AG04449 (cell line): ENCODE data around the gene DCHS1.
A peak's percentile ranks its signal among the peaks of the same experiment; 100 is the strongest.

Experiments
- CTCF ChIA-PET: fragments of 350-600 bp; formaldehyde crosslinking; extraction: SDS; loops from one replicate; lab custom pipeline; 2021; ENCODE audit warnings: antibody characterized with exemption; lab: Yijun Ruan, JAX
- POLR2A ChIA-PET: fragments of 400-600, 350-600 bp; formaldehyde crosslinking; extraction: SDS; loops from one replicate; lab custom pipeline; 2020; ENCODE audit warnings: antibody characterized with exemption, inconsistent platforms; lab: Yijun Ruan, JAX
- DNase-seq: peaks from one replicate; pipeline ENCODE4 v3.0.0-alpha.2; 2010; ENCODE audit warnings: low read depth, low spot score
- H3K4me3 ChIP-seq: 2 replicates; pipeline ENCODE4 v1.5.1; 2011; ENCODE audit warnings: low read depth, mild to moderate bottlenecking, control low read depth, low read length
- TF ChIP-seq, protein P1 (sequence below): IDR thresholded peaks from one replicate; pipeline ENCODE4 v1.5.1; 2011; ENCODE audit warnings: mild to moderate bottlenecking, moderate library complexity, low read length, control low read depth, inconsistent platforms; ENCODE audit not compliant: insufficient read depth; ENCODE audit errors: missing control alignments

Gene DCHS1

DNA sequence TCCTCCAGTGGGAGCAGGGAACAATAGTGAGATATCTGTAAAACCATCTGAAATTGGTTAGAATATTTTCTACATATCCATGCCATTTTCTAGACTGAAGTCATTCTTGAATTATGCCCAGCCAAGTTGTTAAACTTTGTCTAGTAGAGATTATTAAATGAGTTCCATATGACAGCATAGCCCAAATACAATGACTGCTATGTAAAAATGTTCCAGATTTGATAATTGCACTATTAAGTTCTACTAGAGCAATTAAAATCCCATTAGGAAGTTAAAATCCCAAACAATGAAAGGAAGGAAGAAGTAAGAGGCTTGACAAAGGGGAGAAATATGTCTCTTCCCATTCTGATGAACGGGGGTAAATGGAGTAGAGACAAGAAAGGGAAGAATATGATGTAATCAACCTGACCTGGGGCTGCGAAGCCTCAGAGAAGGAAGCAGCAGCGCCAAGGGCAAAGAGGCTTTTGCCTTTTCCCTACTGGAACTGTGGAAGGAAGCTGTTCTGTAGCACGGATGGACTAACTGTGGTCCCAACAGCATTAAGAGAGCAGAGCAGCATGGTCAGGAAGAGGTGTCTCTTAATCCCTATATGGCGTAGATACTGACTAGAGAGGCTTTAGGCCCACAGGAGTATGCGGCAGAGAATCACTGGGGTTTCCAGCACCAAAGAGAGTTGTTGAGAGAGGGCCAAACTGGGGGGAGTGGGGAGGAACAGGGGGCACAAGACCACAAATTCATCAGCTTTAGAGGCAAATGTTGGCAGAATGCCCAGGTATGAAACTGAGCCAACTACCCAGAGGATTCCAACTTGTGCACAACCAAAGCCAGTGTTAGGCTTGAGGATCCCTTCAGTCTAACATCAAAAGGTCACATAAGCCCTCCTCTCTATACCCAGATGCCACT is 78.9 kb downstream of the DCHS1 start:
- TF ChIP-seq, protein P1, sequence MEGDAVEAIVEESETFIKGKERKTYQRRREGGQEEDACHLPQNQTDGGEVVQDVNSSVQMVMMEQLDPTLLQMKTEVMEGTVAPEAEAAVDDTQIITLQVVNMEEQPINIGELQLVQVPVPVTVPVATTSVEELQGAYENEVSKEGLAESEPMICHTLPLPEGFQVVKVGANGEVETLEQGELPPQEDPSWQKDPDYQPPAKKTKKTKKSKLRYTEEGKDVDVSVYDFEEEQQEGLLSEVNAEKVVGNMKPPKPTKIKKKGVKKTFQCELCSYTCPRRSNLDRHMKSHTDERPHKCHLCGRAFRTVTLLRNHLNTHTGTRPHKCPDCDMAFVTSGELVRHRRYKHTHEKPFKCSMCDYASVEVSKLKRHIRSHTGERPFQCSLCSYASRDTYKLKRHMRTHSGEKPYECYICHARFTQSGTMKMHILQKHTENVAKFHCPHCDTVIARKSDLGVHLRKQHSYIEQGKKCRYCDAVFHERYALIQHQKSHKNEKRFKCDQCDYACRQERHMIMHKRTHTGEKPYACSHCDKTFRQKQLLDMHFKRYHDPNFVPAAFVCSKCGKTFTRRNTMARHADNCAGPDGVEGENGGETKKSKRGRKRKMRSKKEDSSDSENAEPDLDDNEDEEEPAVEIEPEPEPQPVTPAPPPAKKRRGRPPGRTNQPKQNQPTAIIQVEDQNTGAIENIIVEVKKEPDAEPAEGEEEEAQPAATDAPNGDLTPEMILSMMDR: no peak
- CTCF ChIA-PET: interaction anchor here (1.1 kb wide), 1 partner anchor 20 kb away, joined by 3 read pairs; no protein-coding TSS in a partner anchor
- POLR2A ChIA-PET: interaction anchor here (1.5 kb wide), 1 partner anchor 35 kb away, joined by 5 read pairs; the partner anchor contains the start of gene TAF10
- no peak for DNase-seq
- no peak overlapping the region for H3K4me3 ChIP-seq

DNA sequence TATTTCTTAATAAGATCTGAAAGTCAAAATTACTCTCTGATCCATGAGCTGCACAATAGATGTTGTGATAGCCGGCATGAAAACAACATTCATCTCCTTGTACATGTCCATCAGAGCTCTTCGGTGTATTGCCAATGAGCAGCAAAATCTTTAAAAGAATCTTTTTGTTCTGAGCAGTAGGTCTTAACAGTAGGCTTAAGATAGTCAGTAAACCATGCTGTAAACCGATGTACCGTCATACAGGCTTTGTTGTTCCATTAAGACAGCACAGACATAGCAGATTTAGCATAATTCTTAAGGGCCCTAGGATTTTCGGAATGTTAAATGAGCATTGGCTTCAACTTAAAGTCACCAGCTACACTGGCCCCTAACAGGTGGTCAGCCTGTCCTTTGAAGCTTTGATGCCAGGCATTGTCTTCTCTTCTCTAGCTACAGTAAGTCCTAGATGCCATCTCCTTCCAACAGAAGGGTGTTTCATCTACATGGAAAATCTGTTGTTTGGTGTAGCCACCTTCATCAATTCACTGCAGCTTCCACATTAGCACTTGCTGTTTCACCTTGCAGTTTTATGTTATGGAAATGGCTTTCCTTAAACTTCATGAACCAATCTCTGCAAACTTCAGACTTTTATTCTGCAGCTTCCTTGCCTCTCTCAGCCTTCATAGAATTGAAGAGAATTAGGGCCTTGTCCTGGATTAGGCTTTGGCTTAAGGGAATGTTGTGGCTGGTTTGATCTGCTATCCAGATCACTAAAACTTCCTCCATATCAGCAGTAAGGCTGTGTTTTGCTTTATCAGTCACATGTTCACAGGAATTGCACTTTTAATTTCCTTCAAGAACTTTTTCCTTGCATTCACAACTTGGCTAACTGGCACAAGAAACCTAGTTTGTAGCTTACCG is 80.5 kb downstream of the DCHS1 start:
- ChIA-PET CTCF (interaction anchor here (1.1 to 1.8 kb wide), 4 partner anchors 10 to 129 kb away, joined by 3 to 6 read pairs (median 3); no protein-coding TSS in a partner anchor), POLR2A (no interaction called here)
- H3K4me3 ChIP-seq: no peak overlapping the region
- DNase-seq: no peak
- TF ChIP-seq, protein P1: no peak

GRCh38 chr11:6572215-6572614 is 83.4 kb downstream of the DCHS1 start:
- H3K4me3 ChIP-seq: no peak overlapping the region
- ChIA-PET CTCF (interaction anchor here (1.0 kb wide), 1 partner anchor 32 kb away, joined by 3 read pairs; the partner anchor contains the start of gene ILK), POLR2A (no interaction called here)
- TF ChIP-seq, protein P1: no peak
- DNase-seq: peak; percentile 74

- POLR2A ChIA-PET: no interaction called here
- no peak for DNase-seq
- CTCF ChIA-PET: interaction anchor here (0.8 to 1.9 kb wide), 3 partner anchors 27 to 113 kb away, joined by 3 to 8 read pairs (median 3); no protein-coding TSS in a partner anchor
- TF ChIP-seq, protein P1: no peak
- H3K4me3 ChIP-seq: no peak overlapping the region
Measured at GRCh38 chr11:6571434-6572008, 84.1 kb downstream of the DCHS1 start.
